Lower leg skin (tissue), 3 donors: ENCODE data around the gene MYNN.

ENCODE experiments used
- POLR2A ChIP-seq, 2 donors: fragments of 450-650 bp; IDR thresholded peaks; one replicate each; pipeline ENCODE4 v1.6.1; 2016 to 2017; ENCODE audit warnings: antibody characterized with exemption in 2 of 2, mild to moderate bottlenecking in 1 of 2, moderate library complexity in 1 of 2
- TF ChIP-seq, protein P1 (sequence below), 3 donors: fragments of 450-650 bp; IDR thresholded peaks; one replicate each; pipeline ENCODE4 v1.5.1; 2016; ENCODE audit warnings: antibody characterized with exemption in 3 of 3, mild to moderate bottlenecking in 3 of 3, moderate library complexity in 2 of 3

GRCh38 chr3:169744366-169745054, 28.7 kb upstream of the MYNN start:
- TF ChIP-seq, protein P1, sequence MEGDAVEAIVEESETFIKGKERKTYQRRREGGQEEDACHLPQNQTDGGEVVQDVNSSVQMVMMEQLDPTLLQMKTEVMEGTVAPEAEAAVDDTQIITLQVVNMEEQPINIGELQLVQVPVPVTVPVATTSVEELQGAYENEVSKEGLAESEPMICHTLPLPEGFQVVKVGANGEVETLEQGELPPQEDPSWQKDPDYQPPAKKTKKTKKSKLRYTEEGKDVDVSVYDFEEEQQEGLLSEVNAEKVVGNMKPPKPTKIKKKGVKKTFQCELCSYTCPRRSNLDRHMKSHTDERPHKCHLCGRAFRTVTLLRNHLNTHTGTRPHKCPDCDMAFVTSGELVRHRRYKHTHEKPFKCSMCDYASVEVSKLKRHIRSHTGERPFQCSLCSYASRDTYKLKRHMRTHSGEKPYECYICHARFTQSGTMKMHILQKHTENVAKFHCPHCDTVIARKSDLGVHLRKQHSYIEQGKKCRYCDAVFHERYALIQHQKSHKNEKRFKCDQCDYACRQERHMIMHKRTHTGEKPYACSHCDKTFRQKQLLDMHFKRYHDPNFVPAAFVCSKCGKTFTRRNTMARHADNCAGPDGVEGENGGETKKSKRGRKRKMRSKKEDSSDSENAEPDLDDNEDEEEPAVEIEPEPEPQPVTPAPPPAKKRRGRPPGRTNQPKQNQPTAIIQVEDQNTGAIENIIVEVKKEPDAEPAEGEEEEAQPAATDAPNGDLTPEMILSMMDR (IDR thresholded peaks at IDR 0.05): no peak
- no peak for TF ChIP-seq POLR2A (IDR thresholded peaks at IDR 0.05)
